Endothelial cell (in vitro differentiated cells): Measurements from ENCODE around the gene RUNX2. TPM values are rescaled to one million over a fixed set of nuclear protein-coding genes. Genes with fewer than 3 reads are reported as not detected.

Experiments
- DNase-seq: peaks from one replicate; pipeline ENCODE4 v3.0.0; 2021; ENCODE audit warnings: low spot score
- H3K27ac Mint-ChIP-seq: one replicate; pipeline ENCODE4 v1.8.0; 2021; ENCODE audit warnings: mixed read lengths, inconsistent platforms; ENCODE audit not compliant: unreplicated experiment
- H3K27me3 Mint-ChIP-seq: one replicate; pipeline ENCODE4 v1.8.0; 2021; ENCODE audit warnings: mild to moderate bottlenecking, moderate library complexity, mixed read lengths, inconsistent platforms; ENCODE audit not compliant: unreplicated experiment
- H3K36me3 Mint-ChIP-seq: one replicate; pipeline ENCODE4 v1.8.0; 2021; ENCODE audit warnings: mild to moderate bottlenecking, low read depth, mixed read lengths, inconsistent platforms; ENCODE audit not compliant: unreplicated experiment
- H3K4me1 Mint-ChIP-seq: one replicate; pipeline ENCODE4 v1.8.0; 2021; ENCODE audit warnings: mild to moderate bottlenecking, mixed read lengths, inconsistent platforms; ENCODE audit not compliant: unreplicated experiment
- H3K4me3 Mint-ChIP-seq: one replicate; pipeline ENCODE4 v1.8.0; 2021; ENCODE audit warnings: mild to moderate bottlenecking, mixed read lengths, inconsistent platforms; ENCODE audit not compliant: unreplicated experiment
- H3K9me3 Mint-ChIP-seq: one replicate; pipeline ENCODE4 v1.8.0; 2021; ENCODE audit warnings: mixed read lengths, inconsistent platforms; ENCODE audit not compliant: unreplicated experiment
- CTCF ChIP-seq: fragments of 200-600 bp; sonication (generic); IDR thresholded peaks from one replicate; pipeline ENCODE4 v1.5.0; 2021; ENCODE audit warnings: antibody characterized with exemption; ENCODE audit not compliant: unreplicated experiment
- total RNA-seq: library from RNA; stranded (reverse); fragmentation: NEBNext Ultra II Directional; extraction: Animal tissue kit (Norgen Biotek cat#: 25700); gene quantifications from one replicate; pipeline ENCODE4 v1.2.1, GENCODE V29; 2021; ENCODE audit not compliant: unreplicated experiment

Gene RUNX2
- total RNA-seq, 1 donor from 2014 or later: 1.8 TPM

- no peak overlapping the region for H3K27ac Mint-ChIP-seq
Measured at GRCh38 chr6:45586216-45587171, 258.4 kb downstream of the RUNX2 start.

GRCh38 chr6:45587229-45588060 is 259.3 kb downstream of the RUNX2 start:
- no peak overlapping the region for H3K4me3 Mint-ChIP-seq
- no peaks in the 10 kb centered on the region for H3K9me3 Mint-ChIP-seq
- H3K4me1 Mint-ChIP-seq: peaks cover 5% of the 10 kb centered on the region
- TF ChIP-seq CTCF: no peak
- no peak overlapping the region for H3K27ac Mint-ChIP-seq
- no peak for DNase-seq
- peaks cover 3% of the 10 kb centered on the region for H3K27me3 Mint-ChIP-seq
- H3K36me3 Mint-ChIP-seq: no peaks in the 10 kb centered on the region

More at GRCh38 chr6:45586216-45587171, 258.4 kb downstream of the RUNX2 start:
- Mint-ChIP-seq H3K4me3 (no peak overlapping the region), H3K27me3 (peaks cover 3% of the 10 kb centered on the region), H3K9me3 (no peaks in the 10 kb centered on the region), H3K4me1 (peaks cover 3% of the 10 kb centered on the region), H3K36me3 (no peaks in the 10 kb centered on the region)
- no peak for TF ChIP-seq CTCF
- DNase-seq: no peak

- H3K9me3 Mint-ChIP-seq: no peaks in the 10 kb centered on the region
- peaks cover 5% of the 10 kb centered on the region for H3K4me1 Mint-ChIP-seq
- H3K27me3 Mint-ChIP-seq: peaks cover 3% of the 10 kb centered on the region
- no peak for DNase-seq
- no peak overlapping the region for H3K27ac Mint-ChIP-seq
- no peak overlapping the region for H3K4me3 Mint-ChIP-seq
- no peaks in the 10 kb centered on the region for H3K36me3 Mint-ChIP-seq
- TF ChIP-seq CTCF: no peak
Measured at GRCh38 chr6:45589367-45589766, 261.2 kb downstream of the RUNX2 start.

GRCh38 chr6:45590226-45590625 is 262.1 kb downstream of the RUNX2 start:
- H3K27me3 Mint-ChIP-seq: peaks cover 3% of the 10 kb centered on the region
- no peaks in the 10 kb centered on the region for H3K36me3 Mint-ChIP-seq
- no peak for DNase-seq
- H3K9me3 Mint-ChIP-seq: no peaks in the 10 kb centered on the region
- TF ChIP-seq CTCF: no peak
- H3K4me1 Mint-ChIP-seq: peaks cover 5% of the 10 kb centered on the region
- no peak overlapping the region for H3K27ac Mint-ChIP-seq
- H3K4me3 Mint-ChIP-seq: no peak overlapping the region
